Lower leg skin (tissue), 4 donors: Measurements from ENCODE around the gene MCTP1. TPM values are rescaled to one million over a fixed set of nuclear protein-coding genes. Genes with fewer than 3 reads are reported as not detected.
"Not testable (repeated sequence)": the region's sequence is repeated elsewhere in the genome, so short reads cannot be mapped to it uniquely, and the experiment has no call there.

Experiments used
- DNase-seq, 2 donors: peaks; one replicate each; pipeline ENCODE4 v3.0.0-alpha.2; 2019; ENCODE audit warnings: low spot score in 2 of 2
- H3K4me3 ChIP-seq: fragments of 200-600 bp; sonication (generic); 2 replicates; pipeline ENCODE4 v1.5.1; 2017; ENCODE audit warnings: mild to moderate bottlenecking, low read depth; ENCODE audit not compliant: poor library complexity, severe bottlenecking
- CTCF ChIP-seq, 3 donors: fragments of 450-650 bp; IDR thresholded peaks; one replicate each; pipeline ENCODE4 v1.5.1; 2016; ENCODE audit warnings: antibody characterized with exemption in 3 of 3, mild to moderate bottlenecking in 3 of 3, moderate library complexity in 2 of 3
- POLR2A ChIP-seq, 2 donors: fragments of 450-650 bp; IDR thresholded peaks; one replicate each; pipeline ENCODE4 v1.6.1; 2016 to 2017; ENCODE audit warnings: antibody characterized with exemption in 2 of 2, mild to moderate bottlenecking in 1 of 2, moderate library complexity in 1 of 2
- WGBS, 2 donors: methylation state at CpG; one replicate each; pipeline ENCODE4 v1.1.5; 2018; 5-methylcytosine and 5-hydroxymethylcytosine counted together
- intact Hi-C: fragments of 100-400 bp; cut with DNase I; formaldehyde crosslinking; loops from one replicate; pipeline ENCODE4 v1.15.0; 2023; ENCODE audit warnings: low total_unique reads
- total RNA-seq, 4 donors: library from RNA; depleted of rRNA; stranded (reverse); fragments of >200 nt; gene quantifications; one replicate each; pipeline ENCODE4 v1.1.0, GENCODE V29; 2016

The MCTP1 gene
- total RNA-seq, 4 donors from 2014 or later = 6.3 to 36.5 (median 9.8) TPM

DNA sequence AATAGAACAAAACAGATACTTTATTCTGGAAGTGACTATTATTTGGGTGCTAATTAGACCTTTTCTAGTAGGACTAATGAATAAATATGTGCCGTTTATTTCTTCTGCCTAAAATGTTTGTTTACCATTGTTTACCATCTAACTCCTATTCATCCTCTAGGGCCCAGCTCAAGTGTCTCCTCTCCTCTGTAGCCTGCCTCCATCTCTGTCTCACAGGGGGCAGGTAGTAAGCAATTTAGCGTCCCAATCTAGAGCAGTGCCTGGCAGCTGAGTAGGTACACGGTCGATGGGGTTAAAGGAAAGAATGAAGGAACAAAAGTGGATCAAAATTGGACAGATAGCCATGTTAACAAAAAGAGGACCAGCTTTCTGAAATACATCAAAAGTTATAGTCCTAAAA, 435.6 kb downstream of the MCTP1 start:
- WGBS, 2 donors = 68 to 77% methylated on average over 4 of the region's 4 CpGs
- no peak for TF ChIP-seq POLR2A (IDR thresholded peaks at IDR 0.05)
- TF ChIP-seq CTCF (IDR thresholded peaks at IDR 0.05) = no peak

DNA sequence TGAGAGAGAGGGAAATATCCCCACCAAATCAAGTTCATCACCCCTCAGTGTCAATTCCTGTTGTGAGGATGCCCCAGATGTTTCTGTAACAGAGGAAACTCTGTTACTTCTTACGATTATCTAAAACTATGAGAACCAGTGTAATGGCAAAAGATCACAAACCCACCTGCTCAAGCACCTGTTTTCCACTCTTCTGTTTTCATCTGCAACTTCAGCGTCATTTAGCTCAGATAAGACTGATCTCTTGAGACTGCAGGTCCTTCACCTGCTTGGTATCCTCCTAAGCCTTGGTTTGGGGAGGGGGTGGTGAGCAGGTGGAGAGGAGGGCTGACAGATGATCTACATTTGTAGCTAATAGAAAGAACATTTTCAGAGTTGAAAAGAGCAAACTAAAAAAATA, 437.2 kb downstream of the MCTP1 start:
- intact Hi-C loops = no loop called here
- WGBS, 2 donors = 73 to 83% methylated on average over 2 of the region's 2 CpGs
- no peak for DNase-seq
- no peak overlapping the region for H3K4me3 ChIP-seq
- no peak for TF ChIP-seq CTCF (IDR thresholded peaks at IDR 0.05)
- TF ChIP-seq POLR2A (IDR thresholded peaks at IDR 0.05) = no peak

More for the DNA sequence above, 435.6 kb downstream of the MCTP1 start:
- H3K4me3 ChIP-seq = no peak overlapping the region
- DNase-seq = no peak
- intact Hi-C loops = no loop called here

GRCh38 chr5:94847019-94847418, 437.9 kb downstream of the MCTP1 start:
- H3K4me3 ChIP-seq = no peak overlapping the region
- no peak for DNase-seq
- TF ChIP-seq CTCF (IDR thresholded peaks at IDR 0.05) (no peak), POLR2A (IDR thresholded peaks at IDR 0.05) (no peak)
- 55 to 70% methylated on average over 4 of the region's 4 CpGs for WGBS, 2 donors
- intact Hi-C loops = no loop called here

DNA sequence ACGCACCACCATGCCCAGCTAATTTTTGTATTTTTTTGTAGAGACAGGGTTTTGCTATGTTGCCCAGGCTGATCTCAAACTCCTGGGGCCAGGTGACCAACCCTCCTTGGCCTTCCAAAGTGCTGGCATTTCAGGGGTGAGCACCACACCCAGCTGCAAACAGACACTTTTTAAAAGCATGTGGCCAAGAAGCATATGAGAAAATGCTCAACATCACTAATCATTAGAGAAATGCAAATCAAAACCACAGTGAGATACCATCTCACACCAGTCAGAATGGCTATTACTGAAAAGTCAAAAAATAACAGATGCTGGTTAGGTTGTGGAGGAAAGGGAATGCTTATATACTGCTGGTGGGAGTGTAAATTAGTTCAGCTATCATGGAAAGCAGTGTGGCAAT, 439.2 kb downstream of the MCTP1 start:
- intact Hi-C loops, H3K4me3 ChIP-seq, DNase-seq: not testable (repeated sequence)
- 95 to 100% methylated on average over 1 of the region's 1 CpG for WGBS, 2 donors

DNA sequence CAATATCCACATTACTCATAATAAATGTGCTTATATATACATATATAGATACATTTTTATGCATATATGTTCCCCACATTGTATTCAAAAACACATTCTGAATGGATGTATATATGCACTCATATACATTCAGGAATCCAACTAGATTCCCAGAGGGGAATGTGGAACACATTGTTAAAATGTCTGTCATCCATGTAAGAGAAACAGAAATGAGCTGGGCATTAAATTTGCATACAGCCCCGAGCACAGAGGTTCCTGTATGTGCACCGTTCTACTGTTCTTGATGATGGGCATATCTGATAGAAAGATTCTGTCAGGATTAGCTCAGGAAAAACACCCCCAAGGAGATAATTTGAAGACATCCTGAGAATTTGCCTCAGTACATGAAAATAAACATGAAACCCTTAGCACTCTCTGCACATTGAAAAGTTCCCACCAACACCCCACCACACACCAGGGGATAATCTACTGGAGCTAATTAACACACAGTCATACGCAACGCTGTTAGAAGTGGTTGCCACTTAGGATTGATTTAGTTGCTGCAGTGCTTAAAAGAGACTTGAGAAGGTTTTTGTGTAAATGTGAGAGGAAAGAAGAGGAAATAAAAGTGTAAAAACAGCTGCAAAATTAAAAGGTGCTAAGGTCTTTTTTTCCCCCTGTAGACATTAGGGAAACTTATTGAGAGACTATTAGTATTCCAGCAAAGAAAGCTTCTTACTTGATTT, 443.1 kb downstream of the MCTP1 start:
- intact Hi-C loops = no loop called here
- WGBS, 2 donors = 46 to 53% methylated on average over 4 of the region's 4 CpGs
- H3K4me3 ChIP-seq = no peak overlapping the region
- no peak for DNase-seq
- TF ChIP-seq POLR2A (IDR thresholded peaks at IDR 0.05) = no peak
- no peak for TF ChIP-seq CTCF (IDR thresholded peaks at IDR 0.05)

DNA sequence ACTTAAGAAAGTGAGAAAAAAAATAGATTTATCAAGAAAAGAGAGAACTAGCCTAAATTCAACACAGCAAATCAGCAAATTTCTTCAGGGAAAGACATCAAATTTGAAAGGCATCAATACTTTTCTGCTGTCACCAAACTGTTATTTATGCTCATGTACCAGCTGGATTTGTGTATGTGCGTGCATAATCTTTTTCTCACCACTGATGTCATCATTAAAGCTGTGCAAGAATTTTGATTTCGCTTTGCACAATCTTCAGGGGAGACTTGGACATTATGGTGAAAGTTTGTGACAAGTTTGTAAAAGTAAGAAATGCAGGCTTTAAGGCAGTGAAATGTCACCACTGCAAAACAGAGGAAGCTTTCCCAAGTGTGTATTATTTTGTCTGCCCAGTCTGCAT, 451.0 kb downstream of the MCTP1 start:
- intact Hi-C loops = no loop called here
- no peak overlapping the region for H3K4me3 ChIP-seq
- no peak for DNase-seq
- TF ChIP-seq POLR2A (IDR thresholded peaks at IDR 0.05) (no peak), CTCF (IDR thresholded peaks at IDR 0.05) (no peak)
- 57 to 58% methylated on average over 2 of the region's 2 CpGs for WGBS, 2 donors
